ENCODE results near the gene UBD.

UBD gene

GRCh38 chr6:29558439-29559079, 973 bp downstream of the UBD start:
- Mint-ChIP-seq H3K27me3 (ENCODE audit: low read depth) (peaks cover 77% of the 10 kb centered on the region), H3K4me3 (no peak overlapping the region), H3K9me3 (no peaks in the 10 kb centered on the region), H3K4me1 (peaks cover 6% of the 10 kb centered on the region), H3K27ac (no peak overlapping the region), H3K36me3 (ENCODE audit: low read depth) (no peaks in the 10 kb centered on the region)
- no peak for TF ChIP-seq CTCF (IDR thresholded peaks at IDR 0.05; ENCODE audit: unreplicated experiment in 3 of 3)

- H3K36me3 Mint-ChIP-seq (ENCODE audit: low read depth) = no peaks in the 10 kb centered on the region
- no peak overlapping the region for H3K4me3 Mint-ChIP-seq
- no peak overlapping the region for H3K27ac Mint-ChIP-seq
- H3K9me3 Mint-ChIP-seq = no peaks in the 10 kb centered on the region
- TF ChIP-seq CTCF (IDR thresholded peaks at IDR 0.05; ENCODE audit: unreplicated experiment in 3 of 3) = no peak
- H3K4me1 Mint-ChIP-seq = peaks cover 10% of the 10 kb centered on the region
- peaks cover 83% of the 10 kb centered on the region for H3K27me3 Mint-ChIP-seq (ENCODE audit: low read depth)
These were observed 2.2 kb downstream of the UBD start for GRCh38 chr6:29557320-29557719.

- H3K36me3 Mint-ChIP-seq (ENCODE audit: low read depth) = no peaks in the 10 kb centered on the region
- TF ChIP-seq CTCF (IDR thresholded peaks at IDR 0.05; ENCODE audit: unreplicated experiment in 3 of 3) = no peak
- no peak overlapping the region for H3K27ac Mint-ChIP-seq
- no peak overlapping the region for H3K4me3 Mint-ChIP-seq
- H3K27me3 Mint-ChIP-seq (ENCODE audit: low read depth) = peaks cover 97% of the 10 kb centered on the region
- no peaks in the 10 kb centered on the region for H3K9me3 Mint-ChIP-seq
- peaks cover 10% of the 10 kb centered on the region for H3K4me1 Mint-ChIP-seq
These were observed 4.8 kb downstream of the UBD start for GRCh38 chr6:29554764-29555163.

- Mint-ChIP-seq H3K27ac (no peak overlapping the region), H3K36me3 (ENCODE audit: low read depth) (no peaks in the 10 kb centered on the region), H3K4me3 (peak overlapping the region; percentile 52 to 66 (median 59)), H3K4me1 (peaks cover 10% of the 10 kb centered on the region), H3K9me3 (no peaks in the 10 kb centered on the region), H3K27me3 (ENCODE audit: low read depth) (peaks cover 98% of the 10 kb centered on the region)
- no peak for TF ChIP-seq CTCF (IDR thresholded peaks at IDR 0.05; ENCODE audit: unreplicated experiment in 3 of 3)
These were observed 6.1 kb downstream of the UBD start for GRCh38 chr6:29553268-29554057.

- no peak for TF ChIP-seq CTCF (IDR thresholded peaks at IDR 0.05; ENCODE audit: unreplicated experiment in 3 of 3)
- no peaks in the 10 kb centered on the region for H3K9me3 Mint-ChIP-seq
- peak overlapping the region in 2 of 3 experiments; percentile 43 to 44 for H3K4me3 Mint-ChIP-seq
- no peaks in the 10 kb centered on the region for H3K36me3 Mint-ChIP-seq (ENCODE audit: low read depth)
- H3K4me1 Mint-ChIP-seq = peaks cover 10% of the 10 kb centered on the region
- H3K27ac Mint-ChIP-seq = no peak overlapping the region
- H3K27me3 Mint-ChIP-seq (ENCODE audit: low read depth) = peaks cover 98% of the 10 kb centered on the region
These were observed 7.0 kb downstream of the UBD start for GRCh38 chr6:29552512-29553051.

Data from nephron (organoid).